Adrenal gland (tissue), 12 donors: Measurements from ENCODE around the gene NFIL3. TPM values are rescaled to one million over a fixed set of nuclear protein-coding genes. Genes with fewer than 3 reads are reported as not detected.
"Not testable (repeated sequence)": the region's sequence is repeated elsewhere in the genome, so short reads cannot be mapped to it uniquely, and the experiment has no call there.

ENCODE experiments used
- DNase-seq, 7 donors: peaks; one replicate each; pipeline ENCODE4 v3.0.0-alpha.2; 2019 to 2020
- H3K27ac ChIP-seq, 5 donors: fragments of 200-600 bp; sonication (generic) in 4 of 5; 1 replicate in 3 of 5; 2 replicates in 2 of 5; pipeline versions ENCODE4 v1.5.1 to v1.8.0; 2016 to 2020; ENCODE audit warnings: mild to moderate bottlenecking in 1 of 5
- H3K27me3 ChIP-seq: fragments of 200-600 bp; 2 replicates; pipeline ENCODE4 v1.8.0; 2021
- H3K36me3 ChIP-seq, 2 donors: fragments of 200-600 bp; replicated peaks in 1 of 2; 1 replicate in 1 of 2; 2 replicates in 1 of 2; pipeline versions ENCODE4 v1.5.1 to v1.8.0; 2018 to 2022
- H3K4me1 ChIP-seq, 2 donors: fragments of 200-600 bp; replicated peaks in 1 of 2; 1 replicate in 1 of 2; 2 replicates in 1 of 2; pipeline versions ENCODE4 v1.5.1 to v1.8.0; 2018 to 2021
- H3K4me3 ChIP-seq, 4 donors: fragments of 200-600 bp; sonication (generic) in 3 of 4; one replicate each; pipeline ENCODE4 v1.5.1; 2016 to 2018
- H3K9me3 ChIP-seq, 3 donors: fragments of 200-600 bp; sonication (generic) in 1 of 3; replicated peaks in 1 of 3; 1 replicate in 2 of 3; 2 replicates in 1 of 3; pipeline versions ENCODE4 v1.5.1 to v1.8.0; 2016 to 2021
- POLR2A ChIP-seq, 2 donors: fragments of 450-650 bp; IDR thresholded peaks; one replicate each; pipeline ENCODE4 v1.6.1; 2017; ENCODE audit warnings: antibody characterized with exemption in 2 of 2, mild to moderate bottlenecking in 2 of 2, moderate library complexity in 1 of 2
- WGBS, 4 donors: extraction: QIAGEN DNeasy Blood & Tissue Kit in 2 of 4; methylation state at CpG; one replicate each; pipeline versions ENCODE4 v1.1.5 to v1.1.7; 2013 to 2017; 5-methylcytosine and 5-hydroxymethylcytosine counted together
- intact Hi-C, 2 donors: fragments of 100-400 bp; cut with DNase I; formaldehyde crosslinking; loops; one replicate each; pipeline versions ENCODE4 v1.14.1 to v1.15.0; 2022 to 2023
- polyA plus RNA-seq, 3 donors: library from polyadenylated mRNA; stranded (reverse); fragments of 200-250 nt in 2 of 3; fragments of 350-450 nt in 1 of 3; fragmentation: Illumina TruSeq in 1 of 3; extraction: RNeasy Lipid Tissue Mini Kit (QIAGEN cat#74804) in 1 of 3; gene quantifications; one replicate each; pipeline ENCODE4 v1.2.3, GENCODE V29; 2013 to 2014
- total RNA-seq, 9 donors: library from RNA; depleted of rRNA in 4 of 9; stranded (reverse); fragments of >200 nt in 4 of 9; fragments of 120-200 nt in 1 of 9; fragmentation: NEBNext Ultra II Directional in 1 of 9; extraction: Animal tissue kit (Norgen Biotek cat#: 25700) in 1 of 9; gene quantifications; one replicate each; pipeline versions ENCODE4 v1.1.0 to v1.2.4, GENCODE V29; 2013 to 2023
- TF ChIP-seq, protein P1 (sequence below), 6 experiments: fragments of 450-650 bp in 4 of 6; fragments of 200-600 bp in 2 of 6; sonication (generic) in 1 of 6; IDR thresholded peaks; 1 replicate in 5 of 6; 2 replicates in 1 of 6; pipeline versions ENCODE4 v1.5.1 to v1.8.0; 2016 to 2021; ENCODE audit warnings: antibody characterized with exemption in 6 of 6, mild to moderate bottlenecking in 2 of 6, moderate library complexity in 1 of 6
- donor health status: healthy with polysubstance abuse.
- donor health status: Bipolar disorder and iron deficiency.
- donor health status: DM: yes; HTN: yes; CAD: no.
- donor health status: DM: no; HTN: no; CAD: no.
- donor health status: DM: no; HTN: no; CAD: no.
- donor health status: DM: yes; HTN: yes; CAD: no.

Gene NFIL3
- total and polyA plus RNA-seq, 12 donors = 8.7 to 74.5 (median 27.3) TPM

DNA sequence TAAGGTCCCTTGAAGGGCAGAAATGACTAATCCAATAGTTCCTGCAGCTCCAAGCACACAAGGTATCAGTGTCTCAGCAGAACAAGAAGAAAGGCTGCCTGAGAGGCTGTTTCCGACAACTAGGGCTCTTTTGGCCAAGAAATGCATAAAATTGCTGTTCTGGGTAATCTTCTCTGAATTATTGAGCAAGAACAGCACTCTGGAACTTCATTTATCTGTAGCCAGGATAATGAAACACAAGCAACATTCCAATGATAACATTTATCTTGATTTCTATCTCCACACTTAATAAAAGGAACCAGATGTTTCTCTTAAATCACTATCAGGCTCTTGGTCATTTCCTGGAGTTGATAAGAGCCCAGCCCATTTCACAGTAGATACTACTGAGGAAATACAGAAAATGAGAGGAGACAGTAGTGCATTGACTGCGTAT is 44.9 kb downstream of the NFIL3 start:
- TF ChIP-seq, protein P1, sequence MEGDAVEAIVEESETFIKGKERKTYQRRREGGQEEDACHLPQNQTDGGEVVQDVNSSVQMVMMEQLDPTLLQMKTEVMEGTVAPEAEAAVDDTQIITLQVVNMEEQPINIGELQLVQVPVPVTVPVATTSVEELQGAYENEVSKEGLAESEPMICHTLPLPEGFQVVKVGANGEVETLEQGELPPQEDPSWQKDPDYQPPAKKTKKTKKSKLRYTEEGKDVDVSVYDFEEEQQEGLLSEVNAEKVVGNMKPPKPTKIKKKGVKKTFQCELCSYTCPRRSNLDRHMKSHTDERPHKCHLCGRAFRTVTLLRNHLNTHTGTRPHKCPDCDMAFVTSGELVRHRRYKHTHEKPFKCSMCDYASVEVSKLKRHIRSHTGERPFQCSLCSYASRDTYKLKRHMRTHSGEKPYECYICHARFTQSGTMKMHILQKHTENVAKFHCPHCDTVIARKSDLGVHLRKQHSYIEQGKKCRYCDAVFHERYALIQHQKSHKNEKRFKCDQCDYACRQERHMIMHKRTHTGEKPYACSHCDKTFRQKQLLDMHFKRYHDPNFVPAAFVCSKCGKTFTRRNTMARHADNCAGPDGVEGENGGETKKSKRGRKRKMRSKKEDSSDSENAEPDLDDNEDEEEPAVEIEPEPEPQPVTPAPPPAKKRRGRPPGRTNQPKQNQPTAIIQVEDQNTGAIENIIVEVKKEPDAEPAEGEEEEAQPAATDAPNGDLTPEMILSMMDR (IDR thresholded peaks at IDR 0.05) = no peak
- TF ChIP-seq POLR2A (IDR thresholded peaks at IDR 0.05) = no peak
- WGBS, 4 donors = 46 to 62% (median 50%) methylated on average over 2 of the region's 2 CpGs
- Histone ChIP-seq H3K27me3 (no peaks in the 10 kb centered on the region), H3K36me3 (no peaks in the 10 kb centered on the region), H3K27ac (peak overlapping the region in 1 of 5 donors; percentile 38), H3K9me3 (no peaks in the 10 kb centered on the region), H3K4me1 (peaks cover 5 to 14% of the 10 kb centered on the region in 2 donors), H3K4me3 (no peak overlapping the region)
- DNase-seq = peak in 3 of 7 donors; percentile 31 to 44 (median 35)
- intact Hi-C loops = no loop called here

DNA sequence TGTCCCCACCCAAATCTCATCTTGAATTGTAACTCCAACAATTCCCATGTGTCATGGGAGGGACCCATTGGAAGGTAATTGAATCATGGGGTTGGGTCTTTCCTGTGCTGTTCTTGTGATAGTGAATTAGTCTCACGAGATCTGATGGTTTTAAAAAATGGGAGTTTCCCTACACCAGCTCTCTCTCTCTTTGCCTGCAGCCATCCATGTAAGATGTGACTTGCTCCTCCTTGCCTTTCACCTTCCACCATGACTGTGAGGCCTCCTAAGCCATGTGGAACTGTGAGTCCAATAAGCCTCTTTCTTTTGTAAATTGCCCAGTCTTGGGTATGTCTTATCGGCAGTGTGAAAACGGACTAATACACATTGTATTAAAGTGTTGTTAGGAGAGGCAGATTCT is 45.6 kb downstream of the NFIL3 start:
- H3K4me3 ChIP-seq, H3K27me3 ChIP-seq, DNase-seq, H3K9me3 ChIP-seq, intact Hi-C loops, H3K27ac ChIP-seq, H3K36me3 ChIP-seq: not testable (repeated sequence)
- H3K4me1 ChIP-seq = peaks cover 5 to 14% of the 10 kb centered on the region in 2 donors
- 92 to 98% (median 93%) methylated on average over 3 of the region's 3 CpGs for WGBS, 4 donors

DNA sequence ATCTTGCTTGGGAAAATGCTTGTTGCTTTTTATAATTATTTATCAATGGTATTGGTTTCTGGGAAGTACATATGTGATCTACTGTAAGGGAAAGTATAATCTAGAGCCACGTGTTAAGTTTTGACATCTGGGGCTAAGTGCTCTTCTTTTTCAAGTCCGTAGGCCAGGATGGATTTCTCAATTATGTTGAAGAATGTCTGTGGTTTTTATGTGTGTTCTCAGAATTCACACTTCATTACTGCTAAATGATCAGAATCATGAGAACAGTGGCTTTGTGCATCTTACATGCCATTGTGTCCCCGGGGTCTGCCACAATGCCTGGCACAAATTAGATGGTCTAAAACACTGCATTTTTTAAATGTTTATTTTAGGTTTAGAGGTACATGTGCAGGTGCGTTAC is 47.4 kb downstream of the NFIL3 start:
- TF ChIP-seq POLR2A (IDR thresholded peaks at IDR 0.05) = no peak
- TF ChIP-seq, protein P1 (IDR thresholded peaks at IDR 0.05) = no peak
- 78 to 90% (median 86%) methylated on average over 4 of the region's 4 CpGs for WGBS, 4 donors
- intact Hi-C loops = no loop called here

DNA sequence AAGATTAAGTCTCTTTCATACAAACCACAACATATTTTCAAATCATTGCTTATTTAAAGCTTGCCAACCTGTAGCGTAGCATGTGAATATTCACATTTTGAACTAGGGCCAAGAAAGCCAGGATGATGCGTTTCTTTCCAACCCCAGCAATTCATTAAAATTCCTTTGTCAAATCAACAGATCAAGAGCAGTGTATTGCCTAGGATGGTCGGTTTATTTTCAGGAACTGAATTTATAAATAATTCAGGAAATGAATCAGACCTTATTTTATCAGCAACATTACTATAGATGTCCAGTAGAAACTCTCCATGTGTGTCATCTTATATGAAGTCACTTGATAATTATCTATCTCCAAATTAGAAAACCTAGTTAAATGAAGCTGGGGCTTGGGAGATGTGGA is 48.7 kb downstream of the NFIL3 start:
- Histone ChIP-seq H3K4me3 (no peak overlapping the region), H3K9me3 (no peaks in the 10 kb centered on the region), H3K4me1 (peaks cover 5 to 14% of the 10 kb centered on the region in 2 donors), H3K36me3 (no peaks in the 10 kb centered on the region), H3K27ac (no peak overlapping the region), H3K27me3 (no peaks in the 10 kb centered on the region)
- 40 to 63% (median 53%) methylated on average over 3 of the region's 3 CpGs for WGBS, 4 donors
- DNase-seq = no peak
- intact Hi-C loops = no loop called here
- TF ChIP-seq, protein P1 (IDR thresholded peaks at IDR 0.05) = no peak
- TF ChIP-seq POLR2A (IDR thresholded peaks at IDR 0.05) = no peak

More for the DNA sequence above, 47.4 kb downstream of the NFIL3 start:
- Histone ChIP-seq H3K36me3 (no peaks in the 10 kb centered on the region), H3K4me3 (no peak overlapping the region), H3K9me3 (no peaks in the 10 kb centered on the region), H3K4me1 (peaks cover 5 to 14% of the 10 kb centered on the region in 2 donors), H3K27ac (no peak overlapping the region), H3K27me3 (no peaks in the 10 kb centered on the region)
- DNase-seq = no peak

DNA sequence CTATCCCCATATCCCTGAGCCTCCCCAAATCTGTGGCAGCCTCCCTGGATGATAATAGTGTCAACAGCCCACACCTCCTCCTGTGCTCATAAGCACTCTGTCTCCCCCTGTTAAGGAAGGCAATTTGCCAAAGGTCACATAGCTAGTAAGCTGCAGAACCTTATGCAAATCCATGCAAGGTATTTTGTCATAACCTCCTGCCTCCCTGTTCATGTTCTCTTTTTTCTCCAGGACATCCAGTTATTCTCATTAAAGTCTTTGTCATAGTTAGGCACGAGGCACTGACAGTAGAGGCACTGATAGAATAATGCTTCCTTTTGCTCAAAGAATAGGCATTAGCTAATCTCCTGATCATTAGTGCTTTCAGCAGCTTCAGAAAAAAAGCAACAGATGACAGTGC is 51.7 kb downstream of the NFIL3 start:
- H3K27me3 ChIP-seq = no peaks in the 10 kb centered on the region
- no peaks in the 10 kb centered on the region for H3K36me3 ChIP-seq
- TF ChIP-seq, protein P1 (IDR thresholded peaks at IDR 0.05) = no peak
- TF ChIP-seq POLR2A (IDR thresholded peaks at IDR 0.05) = no peak
- no peaks in the 10 kb centered on the region for H3K4me1 ChIP-seq
- H3K9me3 ChIP-seq = no peaks in the 10 kb centered on the region
- WGBS, 4 donors = 63 to 71% (median 66%) methylated on average over 1 of the region's 1 CpG
- H3K27ac ChIP-seq = no peak overlapping the region
- no peak overlapping the region for H3K4me3 ChIP-seq
- no peak for DNase-seq
- intact Hi-C loops = no loop called here

- DNase-seq, H3K36me3 ChIP-seq, intact Hi-C loops, H3K27me3 ChIP-seq, H3K4me3 ChIP-seq, H3K27ac ChIP-seq, H3K4me1 ChIP-seq, H3K9me3 ChIP-seq: not testable (repeated sequence)
- 79 to 81% (median 80%) methylated on average over 3 of the region's 3 CpGs for WGBS, 4 donors
Measured at GRCh38 chr9:91370006-91370405, 53.6 kb downstream of the NFIL3 start.
